ENCODE data around the gene KIFC1. TPM values are rescaled to one million over a fixed set of nuclear protein-coding genes. Genes with fewer than 3 reads are reported as not detected.

The KIFC1 gene
- total and polyA plus RNA-seq, 4 experiments from 2014 or later = 0.54 to 0.69 (median 0.61) TPM; not detected in 1

GRCh38 chr6:33420491-33421343 lies 29.1 kb downstream of the KIFC1 start:
- Mint-ChIP-seq H3K27ac (peak overlapping the region; percentile 69 to 91 (median 83)), H3K27me3 (no peaks in the 10 kb centered on the region), H3K4me1 (peaks cover 52 to 88% (median 59%) of the 10 kb centered on the region in 4 donors), H3K9me3 (no peaks in the 10 kb centered on the region), H3K36me3 (peaks cover 9 to 24% of the 10 kb centered on the region in 2 donors), H3K4me3 (peak overlapping the region in 6 of 8 donors; percentile 1 to 77 (median 56))
- Histone ChIP-seq H3K36me3 (ENCODE audit: insufficient read depth, low read length) (peaks cover 4% of the 10 kb centered on the region), H3K4me3 (ENCODE audit: low read length in 2 of 2) (no peak overlapping the region), H3K9me3 (ENCODE audit: control insufficient read depth in 1 of 2, low read length in 2 of 2) (no peaks in the 10 kb centered on the region), H3K4me1 (ENCODE audit: insufficient read depth, low read length) (peaks cover 61% of the 10 kb centered on the region), H3K27me3 (ENCODE audit: insufficient read depth, low read length) (no peaks in the 10 kb centered on the region), H3K27ac (ENCODE audit: low read depth, low read length) (no peak overlapping the region)
- ChIA-PET CTCF (ENCODE audit: partially characterized antibody) (no interaction called here), POLR2A (ENCODE audit: partially characterized antibody) (no interaction called here)
- DNase-seq = no peak
- intact Hi-C loops (cut with micrococcal nuclease) = no loop called here

GRCh38 chr6:33421344-33421643 lies 29.7 kb downstream of the KIFC1 start:
- Mint-ChIP-seq H3K27ac (peak overlapping the region in 6 of 7 donors; percentile 44 to 91 (median 79)), H3K9me3 (no peaks in the 10 kb centered on the region), H3K4me3 (peak overlapping the region in 6 of 8 donors; percentile 1 to 68 (median 44)), H3K4me1 (peaks cover 49 to 89% (median 57%) of the 10 kb centered on the region in 4 donors), H3K36me3 (peaks cover 5 to 18% of the 10 kb centered on the region in 2 donors), H3K27me3 (no peaks in the 10 kb centered on the region)
- no peaks in the 10 kb centered on the region for H3K9me3 ChIP-seq (ENCODE audit: control insufficient read depth in 1 of 2, low read length in 2 of 2)
- no peak overlapping the region for H3K4me3 ChIP-seq (ENCODE audit: low read length in 2 of 2)
- H3K36me3 ChIP-seq (ENCODE audit: insufficient read depth, low read length) = no peaks in the 10 kb centered on the region
- CTCF ChIA-PET (ENCODE audit: partially characterized antibody) = no interaction called here
- POLR2A ChIA-PET (ENCODE audit: partially characterized antibody) = no interaction called here
- DNase-seq = no peak
- no peak overlapping the region for H3K27ac ChIP-seq (ENCODE audit: low read depth, low read length)
- no peaks in the 10 kb centered on the region for H3K27me3 ChIP-seq (ENCODE audit: insufficient read depth, low read length)
- intact Hi-C loops (cut with micrococcal nuclease) = no loop called here
- H3K4me1 ChIP-seq (ENCODE audit: insufficient read depth, low read length) = peaks cover 56% of the 10 kb centered on the region

GRCh38 chr6:33423777-33424176 lies 32.2 kb downstream of the KIFC1 start:
- peaks cover 57% of the 10 kb centered on the region for H3K4me1 ChIP-seq (ENCODE audit: insufficient read depth, low read length)
- H3K27ac ChIP-seq (ENCODE audit: low read depth, low read length) = no peak overlapping the region
- Mint-ChIP-seq H3K27me3 (no peaks in the 10 kb centered on the region), H3K9me3 (peaks cover 0 to 2% (median 0%) of the 10 kb centered on the region in 8 donors), H3K36me3 (peaks cover 0 to 8% of the 10 kb centered on the region in 2 donors), H3K4me3 (peak overlapping the region in 7 of 8 donors; percentile 6 to 99 (median 92)), H3K27ac (peak overlapping the region; percentile 22 to 99 (median 88)), H3K4me1 (peaks cover 50 to 85% (median 56%) of the 10 kb centered on the region in 4 donors)
- POLR2A ChIA-PET (ENCODE audit: partially characterized antibody) = interaction anchor here (0.8 to 4.7 kb wide), 4 partner anchors 8 to 174 kb away, joined by 3 to 64 read pairs (median 9); partner anchors contain the start of genes PHF1 and ZBTB9
- H3K36me3 ChIP-seq (ENCODE audit: insufficient read depth, low read length) = no peaks in the 10 kb centered on the region
- H3K9me3 ChIP-seq (ENCODE audit: control insufficient read depth in 1 of 2, low read length in 2 of 2) = no peaks in the 10 kb centered on the region
- intact Hi-C loops (cut with micrococcal nuclease) = no loop called here
- CTCF ChIA-PET (ENCODE audit: partially characterized antibody) = interaction anchor here (1.1 kb wide), 1 partner anchor 11 kb away, joined by 3 read pairs; no protein-coding TSS in a partner anchor
- no peak overlapping the region for H3K4me3 ChIP-seq (ENCODE audit: low read length in 2 of 2)
- no peak for DNase-seq
- no peaks in the 10 kb centered on the region for H3K27me3 ChIP-seq (ENCODE audit: insufficient read depth, low read length)

GRCh38 chr6:33424855-33425667 lies 33.4 kb downstream of the KIFC1 start:
- Mint-ChIP-seq H3K9me3 (peaks cover 0 to 2% (median 0%) of the 10 kb centered on the region in 8 donors), H3K36me3 (peaks cover 0 to 8% of the 10 kb centered on the region in 2 donors), H3K4me1 (peaks cover 53 to 88% (median 60%) of the 10 kb centered on the region in 4 donors), H3K27ac (peak overlapping the region; percentile 96 to 100 (median 98)), H3K27me3 (no peaks in the 10 kb centered on the region), H3K4me3 (peak overlapping the region; percentile 84 to 99 (median 94))
- Histone ChIP-seq H3K27ac (ENCODE audit: low read depth, low read length) (peak overlapping the region; percentile 90), H3K4me3 (ENCODE audit: low read length in 2 of 2) (peak overlapping the region; percentile 59 to 63), H3K27me3 (ENCODE audit: insufficient read depth, low read length) (no peaks in the 10 kb centered on the region), H3K4me1 (ENCODE audit: insufficient read depth, low read length) (peaks cover 59% of the 10 kb centered on the region), H3K36me3 (ENCODE audit: insufficient read depth, low read length) (no peaks in the 10 kb centered on the region), H3K9me3 (ENCODE audit: control insufficient read depth in 1 of 2, low read length in 2 of 2) (no peaks in the 10 kb centered on the region)
- DNase-seq = peak in 1 of 5 donors; percentile 38
- intact Hi-C loops (cut with micrococcal nuclease) = loop anchor here (1.0 kb wide), 2 partner anchors 15 to 80 kb away; no protein-coding TSS in a partner anchor
- ChIA-PET POLR2A (ENCODE audit: partially characterized antibody) (interaction anchor here (0.6 to 4.7 kb wide), 17 partner anchors 8 to 453 kb away, joined by 3 to 64 read pairs (median 12); partner anchors contain the start of genes B3GALT4, CUTA, ITPR3 and KIFC1), CTCF (ENCODE audit: partially characterized antibody) (interaction anchor here (0.9 to 2.6 kb wide), 8 partner anchors 9 to 155 kb away, joined by 3 to 26 read pairs (median 4); no protein-coding TSS in a partner anchor)

GRCh38 chr6:33425668-33426577 lies 34.3 kb downstream of the KIFC1 start:
- H3K4me1 Mint-ChIP-seq = peaks cover 62 to 96% (median 68%) of the 10 kb centered on the region in 4 donors
- Histone ChIP-seq H3K27me3 (ENCODE audit: insufficient read depth, low read length) (no peaks in the 10 kb centered on the region), H3K27ac (ENCODE audit: low read depth, low read length) (peak overlapping the region; percentile 90), H3K36me3 (ENCODE audit: insufficient read depth, low read length) (no peaks in the 10 kb centered on the region), H3K4me1 (ENCODE audit: insufficient read depth, low read length) (peaks cover 61% of the 10 kb centered on the region), H3K4me3 (ENCODE audit: low read length in 2 of 2) (peak overlapping the region; percentile 59 to 63), H3K9me3 (ENCODE audit: control insufficient read depth in 1 of 2, low read length in 2 of 2) (no peaks in the 10 kb centered on the region)
- POLR2A ChIA-PET (ENCODE audit: partially characterized antibody) = interaction anchor here (0.6 to 4.7 kb wide), 21 partner anchors 9 to 454 kb away, joined by 3 to 64 read pairs (median 8); partner anchors contain the start of genes B3GALT4, BAK1, CUTA and ITPR3
- peaks cover 0 to 2% (median 0%) of the 10 kb centered on the region in 8 donors for H3K9me3 Mint-ChIP-seq
- peaks cover 0 to 8% of the 10 kb centered on the region in 2 donors for H3K36me3 Mint-ChIP-seq
- CTCF ChIA-PET (ENCODE audit: partially characterized antibody) = interaction anchor here (0.6 to 2.6 kb wide), 9 partner anchors 10 to 156 kb away, joined by 3 to 26 read pairs (median 4); no protein-coding TSS in a partner anchor
- H3K27ac Mint-ChIP-seq = peak overlapping the region; percentile 96 to 100 (median 98)
- no peaks in the 10 kb centered on the region for H3K27me3 Mint-ChIP-seq
- H3K4me3 Mint-ChIP-seq = peak overlapping the region; percentile 84 to 99 (median 94)
- peak; percentile 80 to 87 (median 80) for DNase-seq
- intact Hi-C loops (cut with micrococcal nuclease) = loop anchor here (1.0 kb wide), 4 partner anchors 8 to 81 kb away; partner anchors contain the start of genes CUTA and KIFC1

Data from CD4-positive, alpha-beta memory T cell (primary cell).